ENCODE results near the gene MRPS18B. TPM values are rescaled to one million over a fixed set of nuclear protein-coding genes. Genes with fewer than 3 reads are reported as not detected.

Gene MRPS18B
- total RNA-seq, 1 donor from 2014 or later = 23.6 TPM

Small RNA genes within 50 kb of the gene (small RNA-seq; reads per million reads assigned to genes)
- 1.3 reads per million, percentile 80 among the genes with 10 or more reads in this experiment for gene MIR877 (ENCODE audit: low replicate concordance)

Other genes with a start within 250 kb of the MRPS18B start
- 28.5 TPM for gene HLA-E, start 128.3 kb upstream of the MRPS18B start, total RNA-seq
- 27.8 TPM for gene GNL1, start 61.4 kb upstream of the MRPS18B start, total RNA-seq
- 7.6 TPM for gene PRR3, start 60.5 kb upstream of the MRPS18B start, total RNA-seq
- 17.7 TPM for gene ABCF1, start 46.4 kb upstream of the MRPS18B start, total RNA-seq
- 17.7 TPM for gene PPP1R10, start 597 bp upstream of the MRPS18B start, total RNA-seq
- gene ATAT1, start 9.0 kb downstream of the MRPS18B start, total RNA-seq = 60.2 TPM
- gene C6orf136, start 29.3 kb downstream of the MRPS18B start, total RNA-seq = 11.6 TPM
- gene DHX16, start 55.2 kb downstream of the MRPS18B start, total RNA-seq = 18.7 TPM
- gene PPP1R18, start 68.8 kb downstream of the MRPS18B start, total RNA-seq = 31.0 TPM
- 1.5 TPM for gene NRM, start 73.1 kb downstream of the MRPS18B start, total RNA-seq
- gene MDC1, start 99.4 kb downstream of the MRPS18B start, total RNA-seq = 7.9 TPM
- gene TUBB, start 102.5 kb downstream of the MRPS18B start, total RNA-seq = 989 TPM
- 49.9 TPM for gene FLOT1, start 124.8 kb downstream of the MRPS18B start, total RNA-seq
- gene IER3, start 126.7 kb downstream of the MRPS18B start, total RNA-seq = 1.7 TPM